Measurements from ENCODE around the gene RBM33.

Gene RBM33

GRCh38 chr7:155685070-155685790 lies 40.8 kb downstream of the RBM33 start:
- TF ChIP-seq NFIC (IDR thresholded peaks at IDR 0.05) (no peak), YY1 (IDR thresholded peaks at IDR 0.05; ENCODE audit: low read depth) (no peak), CREB1 (IDR thresholded peaks at IDR 0.05; ENCODE audit: low read depth) (no peak), TAF1 (IDR thresholded peaks at IDR 0.05; ENCODE audit: low read depth) (no peak), FOXM1 (IDR thresholded peaks at IDR 0.05; ENCODE audit: borderline replicate concordance, low read depth) (no peak), ZBTB7A (IDR thresholded peaks at IDR 0.05; ENCODE audit: low read depth) (no peak), EP300 (IDR thresholded peaks at IDR 0.05; ENCODE audit: borderline replicate concordance) (no peak)
- TF ChIP-seq, protein P1, sequence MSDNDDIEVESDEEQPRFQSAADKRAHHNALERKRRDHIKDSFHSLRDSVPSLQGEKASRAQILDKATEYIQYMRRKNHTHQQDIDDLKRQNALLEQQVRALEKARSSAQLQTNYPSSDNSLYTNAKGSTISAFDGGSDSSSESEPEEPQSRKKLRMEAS (IDR thresholded peaks at IDR 0.05): no peak

DNA sequence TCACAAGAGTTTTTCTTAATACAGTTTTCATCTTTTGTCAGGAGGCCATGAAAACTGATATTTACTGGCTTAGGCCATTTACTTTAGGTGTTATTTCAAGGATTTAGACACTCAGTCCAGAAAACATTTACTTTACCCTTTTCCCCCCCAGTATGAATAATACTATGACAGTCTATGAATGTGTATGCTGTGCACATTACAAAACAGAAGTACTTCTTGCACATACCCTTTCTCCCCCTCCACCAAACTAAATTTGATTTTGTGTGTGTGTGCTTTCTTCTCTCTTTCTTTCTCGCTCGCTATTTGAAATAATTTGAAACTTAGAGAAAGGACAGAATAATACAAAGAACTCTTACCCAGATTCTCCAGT lies 41.3 kb downstream of the RBM33 start:
- TF ChIP-seq REST (IDR thresholded peaks at IDR 0.05; ENCODE audit: low read depth) (no peak), TAF1 (IDR thresholded peaks at IDR 0.05; ENCODE audit: low read depth) (no peak), TCF12 (IDR thresholded peaks at IDR 0.05; ENCODE audit: low read depth) (no peak), RAD21 (IDR thresholded peaks at IDR 0.05; ENCODE audit: low read depth) (no peak), TEAD4 (IDR thresholded peaks at IDR 0.05) (no peak), NFIC (IDR thresholded peaks at IDR 0.05) (no peak), USF1 (IDR thresholded peaks at IDR 0.05) (no peak), EP300 (IDR thresholded peaks at IDR 0.05; ENCODE audit: borderline replicate concordance) (no peak), YY1 (IDR thresholded peaks at IDR 0.05; ENCODE audit: low read depth) (no peak)

GRCh38 chr7:155692317-155692716 lies 47.9 kb downstream of the RBM33 start:
- TF ChIP-seq, protein P1 (IDR thresholded peaks at IDR 0.05): no peak
- TF ChIP-seq TAF1 (IDR thresholded peaks at IDR 0.05; ENCODE audit: low read depth) (no peak), NFIC (IDR thresholded peaks at IDR 0.05) (no peak), FOXM1 (IDR thresholded peaks at IDR 0.05; ENCODE audit: borderline replicate concordance, low read depth) (no peak), RAD21 (IDR thresholded peaks at IDR 0.05; ENCODE audit: low read depth) (no peak), EP300 (IDR thresholded peaks at IDR 0.05; ENCODE audit: borderline replicate concordance) (no peak), USF1 (IDR thresholded peaks at IDR 0.05) (no peak), CEBPB (IDR thresholded peaks at IDR 0.05) (no peak), TEAD4 (IDR thresholded peaks at IDR 0.05) (no peak), EGR1 (IDR thresholded peaks at IDR 0.05) (no peak), REST (IDR thresholded peaks at IDR 0.05; ENCODE audit: low read depth) (no peak), ZBTB7A (IDR thresholded peaks at IDR 0.05; ENCODE audit: low read depth) (no peak), YY1 (IDR thresholded peaks at IDR 0.05; ENCODE audit: low read depth) (no peak), TCF12 (IDR thresholded peaks at IDR 0.05; ENCODE audit: low read depth) (no peak), CREB1 (IDR thresholded peaks at IDR 0.05; ENCODE audit: low read depth) (no peak)

DNA sequence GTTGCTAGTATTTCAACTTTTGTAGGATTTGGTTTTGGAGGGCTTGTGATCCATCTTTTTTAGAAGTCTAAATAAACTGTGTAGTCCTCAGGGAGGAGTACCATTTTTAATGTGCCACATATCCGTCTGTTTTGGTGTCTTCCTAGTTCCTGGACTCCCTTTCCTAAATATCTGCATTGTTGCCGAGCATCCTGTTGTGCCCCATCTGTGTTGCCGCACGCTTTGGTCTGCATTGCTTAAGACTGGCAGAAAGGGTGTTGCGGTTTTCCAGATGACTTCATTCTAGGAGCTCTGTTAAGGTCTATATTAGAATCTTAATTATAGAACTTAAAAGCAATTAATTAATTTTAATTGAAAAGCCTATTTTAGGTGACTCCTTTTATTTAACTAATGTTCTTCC lies 49.4 kb downstream of the RBM33 start:
- TF ChIP-seq TEAD4 (IDR thresholded peaks at IDR 0.05) (no peak), TCF12 (IDR thresholded peaks at IDR 0.05; ENCODE audit: low read depth) (no peak), USF1 (IDR thresholded peaks at IDR 0.05) (no peak), NFIC (IDR thresholded peaks at IDR 0.05) (no peak), REST (IDR thresholded peaks at IDR 0.05; ENCODE audit: low read depth) (no peak), EGR1 (IDR thresholded peaks at IDR 0.05) (no peak)
- TF ChIP-seq, protein P1 (IDR thresholded peaks at IDR 0.05): no peak
